IPS DF 6.9 (cell line): ENCODE data around the gene VAV3.

Experiments
- DNase-seq: peaks from one replicate; pipeline ENCODE4 v3.0.0-alpha.2; 2013; ENCODE audit warnings: low read depth, low spot score
- H3K27ac ChIP-seq: one replicate; pipeline ENCODE4 v1.5.1; 2013; ENCODE audit warnings: low read length, control low read depth
- H3K27me3 ChIP-seq: 2 replicates; pipeline ENCODE4 v1.6.1; 2013; ENCODE audit warnings: mild to moderate bottlenecking, low read length; ENCODE audit not compliant: control insufficient read depth, insufficient read depth
- H3K36me3 ChIP-seq: 2 replicates; pipeline ENCODE4 v1.6.1; 2013; ENCODE audit warnings: low read length; ENCODE audit not compliant: control insufficient read depth, insufficient read depth
- H3K4me1 ChIP-seq: 2 replicates; pipeline ENCODE4 v1.6.1; 2013; ENCODE audit warnings: low read length; ENCODE audit not compliant: control insufficient read depth, insufficient read depth
- H3K4me3 ChIP-seq: 2 replicates; pipeline ENCODE4 v1.5.1; 2013; ENCODE audit warnings: mild to moderate bottlenecking, low read length
- H3K9me3 ChIP-seq: 2 replicates; pipeline ENCODE4 v1.6.1; 2013; ENCODE audit warnings: low read length, inconsistent platforms; ENCODE audit not compliant: control insufficient read depth, insufficient read depth
- WGBS: extraction: QIAGEN DNeasy Blood & Tissue Kit; methylation state at CpG from one replicate; pipeline ENCODE4 v1.1.7; 2013; ENCODE audit warnings: mixed read lengths, missing lambda C conversion rate; ENCODE audit not compliant: insufficient read length, insufficient coverage; 5-methylcytosine and 5-hydroxymethylcytosine counted together

VAV3 gene

GRCh38 chr1:107604825-107605224 is 360.2 kb downstream of the VAV3 start:
- Histone ChIP-seq H3K27ac (no peak overlapping the region), H3K4me1 (no peaks in the 10 kb centered on the region), H3K27me3 (no peaks in the 10 kb centered on the region), H3K4me3 (no peak overlapping the region), H3K9me3 (no peaks in the 10 kb centered on the region), H3K36me3 (no peaks in the 10 kb centered on the region)
- DNase-seq, result no peak

GRCh38 chr1:107600607-107601160 is 364.3 kb downstream of the VAV3 start:
- no peaks in the 10 kb centered on the region for H3K9me3 ChIP-seq
- H3K27me3 ChIP-seq, result no peaks in the 10 kb centered on the region
- H3K27ac ChIP-seq, result no peak overlapping the region
- no peaks in the 10 kb centered on the region for H3K36me3 ChIP-seq
- H3K4me1 ChIP-seq, result no peaks in the 10 kb centered on the region
- WGBS, result no CpG with 5 or more reads among the region's 3 CpGs
- DNase-seq, result no peak
- no peak overlapping the region for H3K4me3 ChIP-seq

DNA sequence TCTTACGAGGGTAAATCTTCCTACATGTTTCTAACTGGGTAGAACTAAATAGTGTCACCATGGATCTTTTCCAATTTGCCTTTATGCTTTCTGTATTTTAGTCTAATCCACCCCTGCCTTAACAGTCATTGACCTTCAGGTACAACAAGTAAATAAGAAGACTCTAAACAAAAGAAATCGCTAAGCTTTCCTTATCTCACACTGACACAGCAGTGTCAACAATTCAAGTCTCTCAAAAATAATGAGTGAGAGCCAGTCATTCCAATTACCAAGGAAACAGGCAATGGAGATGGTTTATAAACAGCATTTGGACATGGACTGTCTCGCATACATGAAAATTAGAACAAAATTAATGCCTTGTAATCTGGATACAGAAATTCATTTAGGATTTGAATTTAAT is 365.8 kb downstream of the VAV3 start:
- no peak overlapping the region for H3K4me3 ChIP-seq
- H3K27ac ChIP-seq, result no peak overlapping the region
- no peak for DNase-seq
- no CpG with 5 or more reads among the region's 3 CpGs for WGBS
- H3K4me1 ChIP-seq, result no peaks in the 10 kb centered on the region
- H3K27me3 ChIP-seq, result no peaks in the 10 kb centered on the region
- no peaks in the 10 kb centered on the region for H3K36me3 ChIP-seq
- H3K9me3 ChIP-seq, result no peaks in the 10 kb centered on the region

DNA sequence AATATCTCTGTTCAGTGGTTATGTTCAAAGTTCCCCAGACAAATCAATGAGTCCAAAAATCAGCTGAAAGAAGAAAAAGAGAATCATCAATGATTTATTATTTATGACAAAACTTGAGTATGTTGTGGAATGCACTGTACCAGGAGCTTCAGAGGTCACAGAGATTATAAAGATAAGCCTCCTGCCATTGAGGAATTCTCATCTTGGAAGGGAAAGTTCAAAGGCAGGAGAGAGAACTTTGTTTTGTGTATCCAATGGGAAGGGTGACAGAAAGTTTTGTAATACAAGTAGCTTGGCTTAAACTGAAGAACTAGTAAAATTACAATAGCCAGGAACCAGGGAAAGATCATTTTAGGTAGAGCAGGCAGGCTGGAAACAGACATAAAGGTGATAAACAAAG is 367.7 kb downstream of the VAV3 start:
- H3K27ac ChIP-seq, result no peak overlapping the region
- H3K4me3 ChIP-seq, result no peak overlapping the region
- H3K27me3 ChIP-seq, result no peaks in the 10 kb centered on the region
- DNase-seq, result no peak
- no peaks in the 10 kb centered on the region for H3K9me3 ChIP-seq
- no peaks in the 10 kb centered on the region for H3K36me3 ChIP-seq
- H3K4me1 ChIP-seq, result no peaks in the 10 kb centered on the region

DNA sequence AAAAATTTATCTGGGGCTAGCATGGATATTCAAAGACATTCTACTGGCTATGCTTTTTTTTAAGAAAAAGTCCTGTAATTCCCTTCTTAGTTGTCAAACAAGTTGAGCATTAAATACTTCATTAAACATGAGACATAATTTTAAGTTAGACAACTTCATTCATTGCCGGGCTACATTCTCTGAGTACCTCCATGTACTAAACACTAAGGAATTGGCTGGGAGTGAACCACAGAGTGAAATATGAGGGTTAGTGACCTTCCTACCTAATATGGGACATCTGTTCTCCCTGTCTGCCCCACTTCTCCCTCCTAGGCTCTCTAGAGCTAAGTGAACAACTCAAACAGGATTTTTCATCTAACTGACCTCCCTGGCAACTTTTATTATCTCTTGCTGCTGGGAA is 370.4 kb downstream of the VAV3 start:
- DNase-seq, result no peak
- no CpG with 5 or more reads among the region's 1 CpG for WGBS
- no peaks in the 10 kb centered on the region for H3K27me3 ChIP-seq
- no peak overlapping the region for H3K4me3 ChIP-seq
- no peaks in the 10 kb centered on the region for H3K36me3 ChIP-seq
- H3K9me3 ChIP-seq, result no peaks in the 10 kb centered on the region
- no peak overlapping the region for H3K27ac ChIP-seq
- H3K4me1 ChIP-seq, result no peaks in the 10 kb centered on the region

DNA sequence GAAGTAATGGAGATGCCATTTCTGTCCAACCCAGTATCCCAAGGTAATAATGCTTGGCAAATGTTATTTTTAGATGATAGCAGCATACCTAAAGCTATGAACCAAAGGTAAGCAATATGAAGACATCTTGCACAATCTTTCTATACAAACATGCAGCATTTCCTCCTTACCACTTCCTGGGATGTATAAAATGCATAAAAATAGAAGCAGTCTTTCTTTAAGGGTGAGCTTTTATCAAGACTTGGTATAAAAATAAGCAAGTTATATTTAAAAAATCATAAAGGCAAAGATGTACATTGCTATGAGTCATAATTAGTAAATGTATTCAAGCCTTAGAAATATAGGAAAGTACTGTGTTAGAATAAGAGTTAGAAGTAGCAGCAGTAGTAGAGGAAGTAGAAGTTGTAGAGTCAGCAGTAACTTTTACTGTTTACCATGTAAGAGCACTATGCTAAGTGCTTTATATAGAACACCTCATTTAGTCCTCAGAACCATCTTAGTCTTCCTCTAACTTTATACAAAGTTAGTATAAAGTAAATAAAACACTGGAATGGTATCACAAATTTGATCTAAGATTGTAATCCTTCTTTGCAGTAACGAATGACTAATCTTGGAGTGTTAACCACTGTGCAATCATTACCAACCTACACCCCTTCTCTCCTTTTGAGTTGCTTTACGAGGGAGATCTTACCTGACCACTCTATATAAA is 371.3 kb downstream of the VAV3 start:
- Histone ChIP-seq H3K36me3 (no peaks in the 10 kb centered on the region), H3K27me3 (no peaks in the 10 kb centered on the region), H3K4me3 (no peak overlapping the region), H3K27ac (no peak overlapping the region), H3K9me3 (no peaks in the 10 kb centered on the region), H3K4me1 (no peaks in the 10 kb centered on the region)
- no peak for DNase-seq
- WGBS, result no CpG with 5 or more reads among the region's 2 CpGs

- Histone ChIP-seq H3K9me3 (no peaks in the 10 kb centered on the region), H3K4me1 (no peaks in the 10 kb centered on the region), H3K27me3 (no peaks in the 10 kb centered on the region), H3K36me3 (no peaks in the 10 kb centered on the region), H3K4me3 (no peak overlapping the region), H3K27ac (no peak overlapping the region)
- no CpG with 5 or more reads among the region's 4 CpGs for WGBS
- no peak for DNase-seq
These were observed 373.9 kb downstream of the VAV3 start for GRCh38 chr1:107590900-107591622.

GRCh38 chr1:107590087-107590486 is 374.9 kb downstream of the VAV3 start:
- H3K9me3 ChIP-seq, result no peaks in the 10 kb centered on the region

GRCh38 chr1:107588321-107588720 is 376.7 kb downstream of the VAV3 start:
- Histone ChIP-seq H3K4me1 (no peaks in the 10 kb centered on the region), H3K27ac (no peak overlapping the region), H3K9me3 (no peaks in the 10 kb centered on the region), H3K36me3 (no peaks in the 10 kb centered on the region), H3K27me3 (no peaks in the 10 kb centered on the region), H3K4me3 (no peak overlapping the region)
- DNase-seq, result no peak
- WGBS, result no CpG with 5 or more reads among the region's 1 CpG

More at GRCh38 chr1:107590087-107590486, 374.9 kb downstream of the VAV3 start:
- DNase-seq, result no peak
- Histone ChIP-seq H3K27me3 (no peaks in the 10 kb centered on the region), H3K4me1 (no peaks in the 10 kb centered on the region), H3K27ac (no peak overlapping the region), H3K4me3 (no peak overlapping the region), H3K36me3 (no peaks in the 10 kb centered on the region)

GRCh38 chr1:107575226-107575625 is 389.8 kb downstream of the VAV3 start:
- H3K4me3 ChIP-seq, result no peak overlapping the region
- H3K9me3 ChIP-seq, result no peaks in the 10 kb centered on the region
- no CpG with 5 or more reads among the region's 3 CpGs for WGBS
- H3K27me3 ChIP-seq, result no peaks in the 10 kb centered on the region
- no peaks in the 10 kb centered on the region for H3K4me1 ChIP-seq
- no peak for DNase-seq
- no peaks in the 10 kb centered on the region for H3K36me3 ChIP-seq
- H3K27ac ChIP-seq, result no peak overlapping the region

DNA sequence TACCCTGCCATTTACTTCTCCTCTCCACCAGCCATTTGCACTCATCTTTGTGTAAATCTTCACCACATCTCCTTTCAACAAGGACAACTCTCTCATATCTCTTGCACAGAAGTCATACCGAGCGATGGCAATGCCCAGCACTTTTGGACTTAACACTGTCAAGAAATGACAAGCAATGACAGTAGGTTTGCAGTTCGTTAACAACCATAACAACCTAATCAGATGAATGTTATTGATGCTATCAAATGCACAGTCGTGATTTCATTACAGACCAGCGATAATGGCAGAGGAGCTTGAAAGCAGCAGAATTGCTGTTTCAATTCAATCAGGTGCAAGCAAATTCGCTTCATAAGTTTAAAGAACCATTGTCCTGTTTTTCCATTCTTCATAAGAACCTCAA is 390.9 kb downstream of the VAV3 start:
- Histone ChIP-seq H3K4me3 (no peak overlapping the region), H3K36me3 (no peaks in the 10 kb centered on the region), H3K4me1 (no peaks in the 10 kb centered on the region), H3K27me3 (no peaks in the 10 kb centered on the region), H3K27ac (no peak overlapping the region), H3K9me3 (no peaks in the 10 kb centered on the region)
- DNase-seq, result no peak
- no CpG with 5 or more reads among the region's 6 CpGs for WGBS
